ENCODE data around the gene KEL.

The KEL gene

DNA sequence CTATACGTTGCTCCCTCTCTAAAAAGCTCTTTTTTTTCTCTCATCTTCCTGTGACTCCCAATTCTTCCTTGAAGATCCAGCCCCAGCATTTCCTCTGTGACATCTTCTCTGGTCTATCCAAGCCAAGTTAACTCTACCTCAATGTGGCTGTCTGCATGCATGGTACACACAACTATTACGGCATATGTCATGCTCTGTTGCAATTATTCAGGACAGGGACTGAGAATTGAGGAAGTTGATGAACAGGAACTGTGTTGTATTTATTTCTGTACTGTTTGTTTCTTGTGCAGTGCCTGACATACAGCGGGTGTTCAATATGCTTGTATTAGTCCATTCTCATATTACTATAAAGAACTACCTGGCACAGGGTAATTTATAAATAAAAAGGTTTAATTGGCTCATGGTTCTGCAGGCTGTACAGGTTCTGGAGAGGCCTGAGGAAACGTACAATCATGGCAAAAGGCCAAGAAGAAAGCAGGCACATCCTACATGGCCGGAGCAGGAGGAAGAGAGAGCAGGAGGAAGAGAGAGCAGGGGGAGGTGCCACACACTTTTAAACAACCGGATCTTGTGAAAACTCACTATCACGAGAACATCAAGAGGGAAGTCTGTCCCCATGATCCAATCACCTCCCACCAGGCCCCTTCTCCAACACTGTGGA is 34.9 kb downstream of the KEL start:
- no peak for DNase-seq (ENCODE audit: low spot score)

DNA sequence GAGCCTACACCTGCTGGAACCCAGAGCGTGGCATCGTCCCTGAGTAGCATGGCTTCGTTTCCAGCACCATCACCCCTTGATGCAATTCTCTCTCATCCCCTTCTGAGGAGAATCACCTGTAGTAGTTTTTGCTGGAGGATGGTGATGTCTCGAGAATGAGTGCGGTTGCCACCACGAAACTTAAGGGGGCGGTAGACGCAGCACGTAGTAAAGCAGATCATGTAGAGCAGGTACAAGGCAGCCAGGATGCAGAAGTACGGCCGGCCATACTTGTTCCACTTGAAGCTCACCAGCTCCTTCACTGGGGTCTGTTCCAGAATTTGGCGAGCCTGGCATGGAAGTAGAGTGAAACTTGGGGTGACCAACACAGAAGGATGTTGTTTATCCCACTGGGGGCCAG is 36.8 kb downstream of the KEL start:
- no peak for DNase-seq (ENCODE audit: low spot score)

DNA sequence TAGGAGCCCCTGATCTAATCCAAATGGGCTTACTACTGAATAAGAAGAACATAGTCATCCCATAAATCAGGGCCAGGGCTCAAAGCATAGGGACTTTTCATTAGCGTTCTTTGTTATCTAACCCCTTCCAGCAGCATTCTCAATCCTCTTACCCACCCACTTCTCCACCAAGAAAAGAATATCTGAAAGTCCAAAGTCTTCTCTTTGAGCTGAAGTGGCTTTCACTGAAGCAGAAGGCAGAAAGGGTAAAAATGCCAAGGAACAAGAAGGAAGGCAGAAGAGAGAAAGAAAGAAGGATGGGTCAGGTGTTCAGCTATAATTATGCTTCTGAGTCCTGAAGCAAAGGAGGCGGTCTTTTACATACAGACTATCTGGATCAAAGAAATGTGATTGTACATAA is 38.8 kb downstream of the KEL start:
- DNase-seq (ENCODE audit: low spot score): no peak

- DNase-seq (ENCODE audit: low spot score): no peak
Observed at GRCh38 chr7:142919656-142920055, 42.5 kb downstream of the KEL start.

- no peak for DNase-seq (ENCODE audit: low spot score)
Observed at GRCh38 chr7:142918901-142919300, 43.3 kb downstream of the KEL start.

- no peak for DNase-seq (ENCODE audit: low spot score)
Observed at GRCh38 chr7:142917447-142917846, 44.7 kb downstream of the KEL start.

DNA sequence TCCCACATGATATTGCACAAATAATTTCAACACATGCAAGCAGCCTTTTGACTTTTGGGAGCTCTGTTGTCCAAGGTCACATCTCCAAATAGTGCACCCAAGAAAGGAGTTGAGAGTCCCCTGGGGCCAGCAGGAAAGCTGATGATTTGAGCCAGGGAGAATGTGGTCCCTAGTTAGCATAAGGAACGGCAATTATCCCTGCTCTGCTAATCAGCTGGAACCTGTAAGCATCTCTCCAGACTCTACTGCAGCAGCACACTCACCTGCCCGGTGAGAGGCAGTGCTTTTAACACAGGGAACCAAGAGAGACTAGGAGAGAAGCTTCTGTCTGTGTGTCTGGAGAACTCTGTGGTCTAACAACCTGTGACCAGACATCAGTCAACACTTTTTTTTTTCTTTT is 45.7 kb downstream of the KEL start:
- no peak for DNase-seq (ENCODE audit: low spot score)

DNA sequence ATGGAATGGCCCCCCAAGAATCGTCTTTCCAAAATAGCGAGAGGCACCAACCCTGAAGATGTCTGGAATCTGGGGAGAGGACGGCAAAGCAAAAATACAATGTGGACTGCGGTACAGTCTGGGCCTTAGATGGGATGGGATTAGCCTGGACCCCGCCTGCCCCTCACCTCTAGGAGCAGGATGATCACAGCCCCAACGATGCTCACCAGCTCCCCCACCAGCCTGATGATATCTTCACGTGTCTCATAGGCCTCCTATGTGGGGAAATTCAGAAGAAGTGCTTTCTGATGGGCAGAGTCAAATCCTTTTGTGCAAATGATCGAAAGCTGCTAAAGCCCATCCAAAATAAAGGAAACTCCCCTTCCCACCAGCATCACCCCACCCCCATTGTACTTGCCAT is 46.8 kb downstream of the KEL start:
- no peak for DNase-seq (ENCODE audit: low spot score)

DNA sequence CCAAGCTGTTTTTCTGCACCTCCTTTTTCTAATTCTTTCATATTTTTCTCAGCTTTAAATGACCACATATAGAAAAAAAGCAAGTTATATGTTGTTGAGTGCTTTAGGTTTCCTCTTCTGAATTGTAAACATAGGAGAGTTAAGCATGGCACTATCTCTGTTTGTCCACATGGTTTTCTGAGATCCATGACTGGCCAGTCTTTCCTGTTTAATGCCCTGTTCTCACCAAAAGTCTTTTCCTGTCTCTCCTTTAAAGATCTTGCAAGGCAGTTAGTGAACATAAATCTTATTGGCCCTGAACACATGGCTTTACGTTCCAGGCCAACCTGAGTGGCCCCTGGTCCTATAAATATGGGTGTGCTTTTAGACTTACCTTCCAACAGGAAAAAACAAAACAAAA is 48.0 kb downstream of the KEL start:
- no peak for DNase-seq (ENCODE audit: low spot score)

DNA sequence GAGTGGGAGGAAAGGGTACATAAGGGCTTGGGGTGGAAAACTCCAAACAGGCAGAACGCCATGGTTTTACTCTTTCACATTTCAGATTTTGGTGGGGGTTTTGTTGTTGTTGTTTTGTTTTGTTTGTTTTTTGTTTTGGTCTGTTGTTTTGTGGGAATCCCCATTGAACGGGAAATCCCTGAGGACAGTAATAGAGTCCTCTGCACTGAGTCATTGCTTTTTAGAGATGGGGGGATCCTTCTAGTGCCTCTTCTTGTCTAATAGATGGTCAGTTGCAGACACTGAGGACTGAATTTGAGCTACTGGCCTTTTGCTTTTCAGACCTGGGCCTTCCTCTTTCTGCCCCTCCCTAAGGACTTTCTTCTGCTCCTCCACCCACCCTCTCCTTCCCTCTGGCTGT is 48.6 kb downstream of the KEL start:
- no peak for DNase-seq (ENCODE audit: low spot score)

DNA sequence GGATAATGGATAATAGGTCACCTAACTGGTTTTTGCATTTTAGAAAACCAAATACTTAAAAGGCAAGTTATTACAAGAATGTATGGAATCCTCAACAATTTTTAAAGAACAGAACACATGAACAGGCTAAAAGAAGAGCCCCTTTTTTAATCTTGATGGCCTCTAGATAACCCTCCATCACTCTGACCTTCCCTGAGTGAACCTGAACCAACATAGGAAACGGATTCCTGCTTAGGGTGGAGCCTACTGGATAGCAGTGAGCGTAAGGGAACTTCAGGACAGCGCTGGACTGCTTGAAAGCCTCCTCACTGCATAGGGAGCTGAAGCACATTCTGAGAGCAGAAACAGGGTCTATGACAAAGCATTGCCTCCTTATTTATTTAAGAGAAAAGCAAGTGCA is 49.1 kb downstream of the KEL start:
- no peak for DNase-seq (ENCODE audit: low spot score)

GRCh38 chr7:142910481-142910880 is 51.7 kb downstream of the KEL start:
- DNase-seq (ENCODE audit: low spot score): no peak

- DNase-seq (ENCODE audit: low spot score): no peak
Observed at GRCh38 chr7:142910031-142910433, 52.1 kb downstream of the KEL start.

DNA sequence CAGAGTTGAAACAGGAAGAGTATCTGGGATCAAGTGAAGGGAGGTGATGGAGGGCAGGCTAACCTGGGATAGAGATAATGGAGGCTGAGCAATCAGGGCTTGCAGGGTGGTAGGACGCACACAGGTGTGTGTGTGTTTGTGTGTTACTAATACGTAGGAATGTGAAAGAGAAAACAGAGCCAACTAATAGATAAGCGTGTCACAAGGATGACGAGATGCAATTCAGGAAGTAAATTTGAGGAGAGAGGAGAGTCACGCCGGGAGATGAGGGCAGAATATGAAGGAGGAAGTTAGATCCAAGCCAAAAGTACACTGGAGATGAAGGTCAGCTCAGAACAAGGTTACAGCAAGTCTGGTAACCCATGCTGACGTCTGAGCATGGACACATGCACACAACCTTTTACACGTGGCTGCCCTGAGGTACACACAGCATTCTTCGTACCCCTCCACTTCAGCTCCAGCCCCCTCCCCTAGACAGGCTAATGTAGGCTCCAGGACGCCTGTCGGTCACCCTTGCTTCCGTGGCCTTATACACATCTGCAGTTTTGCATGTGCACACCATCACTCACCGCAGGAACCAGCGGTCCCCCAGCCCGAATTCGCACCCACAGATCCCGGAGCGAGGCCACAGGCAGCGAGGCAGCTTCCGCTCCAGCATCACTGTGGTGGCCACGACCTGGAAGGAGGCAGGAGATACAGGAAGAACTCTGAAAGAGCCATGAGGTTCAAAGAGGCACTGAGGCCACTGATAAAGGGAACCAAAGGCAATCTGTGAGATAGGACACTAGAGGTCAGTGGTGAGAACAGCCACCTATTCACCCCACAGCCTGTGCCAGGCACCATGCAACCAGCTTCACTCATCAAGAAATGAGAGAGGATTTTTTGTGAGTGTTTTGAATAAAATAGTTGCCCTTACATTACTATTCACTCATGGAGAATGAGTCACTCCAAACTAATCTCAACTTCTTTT is 53.0 kb downstream of the KEL start:
- DNase-seq (ENCODE audit: low spot score): peak; percentile 11

- DNase-seq (ENCODE audit: low spot score): no peak
Observed at GRCh38 chr7:142908290-142908689, 53.9 kb downstream of the KEL start.

- DNase-seq (ENCODE audit: low spot score): no peak
Observed at GRCh38 chr7:142906643-142907042, 55.5 kb downstream of the KEL start.

- DNase-seq (ENCODE audit: low spot score): no peak
Observed at GRCh38 chr7:142905759-142906158, 56.4 kb downstream of the KEL start.

GRCh38 chr7:142904128-142904527 is 58.0 kb downstream of the KEL start:
- no peak for DNase-seq (ENCODE audit: low spot score)

GRCh38 chr7:142901426-142902259 is 60.5 kb downstream of the KEL start:
- no peak for DNase-seq (ENCODE audit: low spot score)

DNA sequence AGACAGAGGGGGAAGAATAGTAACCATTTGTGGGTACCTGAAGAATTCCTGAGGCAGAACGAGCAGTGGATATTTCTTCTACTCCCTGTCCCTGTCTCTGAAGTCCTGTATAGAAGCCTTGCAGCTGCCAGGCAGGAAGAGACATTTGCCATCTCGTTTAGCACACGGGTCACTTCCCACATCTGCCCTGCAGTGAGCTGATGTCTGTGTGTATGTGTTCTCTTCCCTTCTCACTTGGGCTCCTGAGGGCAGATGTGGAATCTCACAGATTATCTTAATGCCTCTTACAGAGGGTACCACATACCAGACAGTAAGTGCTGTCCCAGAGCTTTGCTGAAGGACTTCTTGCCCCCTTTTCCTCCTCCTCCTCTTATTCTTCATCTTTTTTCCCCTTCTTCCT is 62.5 kb downstream of the KEL start:
- no peak for DNase-seq (ENCODE audit: low spot score)

DNA sequence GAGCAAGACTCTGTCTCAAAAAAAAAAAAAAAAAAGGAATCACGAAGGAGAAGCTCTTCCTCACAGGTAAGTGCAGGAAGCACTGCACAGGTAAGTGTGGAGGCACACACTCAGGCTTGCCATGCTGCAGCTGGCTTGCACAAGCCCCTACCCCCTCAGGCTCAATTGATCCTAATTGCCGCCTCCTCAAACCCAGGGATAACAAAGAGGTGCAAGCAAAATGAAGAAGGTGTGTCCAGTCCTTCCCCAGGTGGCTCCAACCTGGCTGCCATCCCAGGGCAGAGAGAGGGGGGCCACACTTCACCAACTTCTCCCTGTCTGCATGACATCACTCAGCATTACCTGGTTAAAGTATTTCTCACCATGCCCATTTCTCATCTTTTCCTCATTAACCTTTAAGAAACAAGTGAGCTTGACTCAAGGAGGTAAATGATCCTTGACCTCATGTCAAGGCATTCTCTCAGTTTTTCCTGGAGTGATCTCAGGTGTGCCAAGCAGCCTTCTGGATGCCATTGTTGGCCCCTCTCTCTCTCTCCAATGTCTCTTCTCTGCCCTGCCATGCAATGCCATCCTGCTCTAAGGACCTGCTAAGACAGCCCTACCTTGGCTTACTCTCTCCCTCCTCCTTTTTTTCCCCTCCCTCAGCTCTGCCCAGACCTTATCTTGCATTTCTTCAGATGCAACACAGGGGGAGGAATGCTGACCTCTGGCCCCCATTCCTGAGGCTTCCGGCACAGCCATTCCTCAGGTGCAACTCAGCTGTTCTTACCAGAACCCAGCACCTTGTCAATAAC is 63.6 kb downstream of the KEL start:
- no peak for DNase-seq (ENCODE audit: low spot score)

GRCh38 chr7:142897691-142898090 is 64.5 kb downstream of the KEL start:
- DNase-seq (ENCODE audit: low spot score): no peak
